ENCODE measurements around the gene SLC25A34.
A peak's percentile ranks its signal among the peaks of the same experiment; 100 is the strongest.

Gene SLC25A34

GRCh38 chr1:15736038-15736891 lies at the start of gene SLC25A34:
Gene SLC25A34, plus strand, starts transcription at chr1:15736258. Its CDS starts 228 bp downstream, at chr1:15736486.
- CTCF ChIA-PET = no interaction called here
- POLR2A ChIA-PET = no interaction called here
- peaks cover 0 to 43% of the 10 kb centered on the region in 2 experiments; a peak in 1 of 3 replicates for H3K36me3 ChIP-seq (ENCODE audit: control insufficient read depth in 2 of 2, insufficient read depth in 1 of 2, low read length in 2 of 2)
- no peaks in the 10 kb centered on the region for H3K9me3 ChIP-seq (ENCODE audit: control insufficient read depth, insufficient read depth, low read depth, low read length)
- TF ChIP-seq KLF1 (tag by site-specific recombination; IDR thresholded peaks at IDR 0.05) = 0 out of 2 replicates have a peak, but pooled peaks have one; percentile 2
- TF ChIP-seq SP2 (tag by site-specific recombination; IDR thresholded peaks at IDR 0.05) = 0 out of 2 replicates have a peak, but pooled peaks have one; percentile 9
- TF ChIP-seq ZNF600 (tag by site-specific recombination; IDR thresholded peaks at IDR 0.05) = 0 out of 2 replicates have a peak, but pooled peaks have one; percentile 22
- TF ChIP-seq CTCF (tag by site-specific recombination; IDR thresholded peaks at IDR 0.05) = 0 out of 2 replicates have a peak, but pooled peaks have one; percentile 8
- no peak for TF ChIP-seq PRDM4 (tag by site-specific recombination; IDR thresholded peaks at IDR 0.05)
- TF ChIP-seq PRDM10 (tag by site-specific recombination; IDR thresholded peaks at IDR 0.05) = no peak
- no peak within 1 kb of the TSS for H3K27ac ChIP-seq (ENCODE audit: extremely low read depth, low read depth, low read length)
- H3K4me1 ChIP-seq (ENCODE audit: control insufficient read depth, insufficient read depth, low read length) = no peaks in the 10 kb centered on the region
- H3K4me3 ChIP-seq (ENCODE audit: low read depth, low read length) = no peak within 1 kb of the TSS

GRCh38 chr1:15687446-15687845 lies 48.6 kb upstream of the SLC25A34 start:
- H3K4me3 ChIP-seq (ENCODE audit: low read depth, low read length) = no peak overlapping the region
- H3K27ac ChIP-seq (ENCODE audit: extremely low read depth, low read depth, low read length) = no peak overlapping the region
- peaks cover 0 to 19% of the 10 kb centered on the region in 2 experiments; a peak in 1 of 3 replicates for H3K36me3 ChIP-seq (ENCODE audit: control insufficient read depth in 2 of 2, insufficient read depth in 1 of 2, low read length in 2 of 2)
- H3K4me1 ChIP-seq (ENCODE audit: control insufficient read depth, insufficient read depth, low read length) = no peaks in the 10 kb centered on the region
- POLR2A ChIA-PET = no interaction called here
- no peaks in the 10 kb centered on the region for H3K9me3 ChIP-seq (ENCODE audit: control insufficient read depth, insufficient read depth, low read depth, low read length)
- CTCF ChIA-PET = interaction anchor here (0.6 kb wide), 1 partner anchor 91 kb away, joined by 4 read pairs; no protein-coding TSS in a partner anchor
- TF ChIP-seq ZNF248 (tag by site-specific recombination; IDR thresholded peaks at IDR 0.05) (no peak), ZNF398 (tag by site-specific recombination; IDR thresholded peaks at IDR 0.05) (no peak), PBX3 (CRISPR knock-in tag; IDR thresholded peaks at IDR 0.05) (no peak), ZNF121 (tag by site-specific recombination; IDR thresholded peaks at IDR 0.05) (no peak), MZF1 (tag by site-specific recombination; IDR thresholded peaks at IDR 0.05; ENCODE audit: borderline replicate concordance) (no peak), PRDM6 (tag by site-specific recombination; IDR thresholded peaks at IDR 0.05) (no peak), ZFHX2 (tag by site-specific recombination; conservative IDR thresholded peaks at IDR 0.05) (no peak), EGR2 (tag by site-specific recombination; IDR thresholded peaks at IDR 0.05; ENCODE audit: low read depth) (no peak), ZXDB (tag by site-specific recombination; IDR thresholded peaks at IDR 0.05) (no peak), AEBP2 (tag by site-specific recombination; IDR thresholded peaks at IDR 0.05; ENCODE audit: borderline replicate concordance) (no peak)

Measured in HEK293 (cell line).